Measurements from ENCODE around the gene HDAC5. TPM values are rescaled to one million over a fixed set of nuclear protein-coding genes. Genes with fewer than 3 reads are reported as not detected.
A peak's percentile ranks its signal among the peaks of the same experiment; 100 is the strongest.

Gene HDAC5
- total RNA-seq, 2 experiments from 2014 or later: 24.0 to 24.9 TPM

- no peak for ATAC-seq
- Mint-ChIP-seq H3K27ac (no peak overlapping the region), H3K9me3 (ENCODE audit: insufficient read depth) (no peaks in the 10 kb centered on the region), H3K4me1 (ENCODE audit: low read depth) (peaks cover 5% of the 10 kb centered on the region), H3K36me3 (ENCODE audit: low read depth) (peaks cover 11% of the 10 kb centered on the region), H3K4me3 (no peak overlapping the region), H3K27me3 (ENCODE audit: low read depth) (no peaks in the 10 kb centered on the region)
- DNase-seq: no peak
- ChIA-PET POLR2A (no interaction called here), CTCF (no interaction called here)
These were observed 41.0 kb downstream of the HDAC5 start for GRCh38 chr17:44082256-44082927.

- no peaks in the 10 kb centered on the region for H3K9me3 Mint-ChIP-seq (ENCODE audit: insufficient read depth)
These were observed 41.8 kb downstream of the HDAC5 start for GRCh38 chr17:44081681-44082080.

GRCh38 chr17:44079877-44080821, 43.3 kb downstream of the HDAC5 start:
- no peak overlapping the region for H3K27ac Mint-ChIP-seq
- POLR2A ChIA-PET: no interaction called here
- no peak overlapping the region for H3K4me3 Mint-ChIP-seq
- no peaks in the 10 kb centered on the region for H3K4me1 Mint-ChIP-seq (ENCODE audit: low read depth)
- DNase-seq (no peak), ATAC-seq (no peak)
- no peaks in the 10 kb centered on the region for H3K27me3 Mint-ChIP-seq (ENCODE audit: low read depth)
- CTCF ChIA-PET: no interaction called here
- no peaks in the 10 kb centered on the region for H3K9me3 Mint-ChIP-seq (ENCODE audit: insufficient read depth)
- H3K36me3 Mint-ChIP-seq (ENCODE audit: low read depth): peaks cover 21% of the 10 kb centered on the region

More at GRCh38 chr17:44081681-44082080, 41.8 kb downstream of the HDAC5 start:
- ATAC-seq: no peak
- H3K36me3 Mint-ChIP-seq (ENCODE audit: low read depth): peaks cover 11% of the 10 kb centered on the region
- no peaks in the 10 kb centered on the region for H3K4me1 Mint-ChIP-seq (ENCODE audit: low read depth)
- no peak overlapping the region for H3K4me3 Mint-ChIP-seq
- CTCF ChIA-PET: no interaction called here
- POLR2A ChIA-PET: no interaction called here
- H3K27me3 Mint-ChIP-seq (ENCODE audit: low read depth): no peaks in the 10 kb centered on the region
- no peak overlapping the region for H3K27ac Mint-ChIP-seq
- DNase-seq: no peak

GRCh38 chr17:44078412-44078811, 45.0 kb downstream of the HDAC5 start:
- ATAC-seq: no peak
- POLR2A ChIA-PET: no interaction called here
- H3K36me3 Mint-ChIP-seq (ENCODE audit: low read depth): peaks cover 20% of the 10 kb centered on the region
- DNase-seq: no peak
- no peak overlapping the region for H3K27ac Mint-ChIP-seq
- no peaks in the 10 kb centered on the region for H3K9me3 Mint-ChIP-seq (ENCODE audit: insufficient read depth)
- H3K4me1 Mint-ChIP-seq (ENCODE audit: low read depth): peaks cover 4% of the 10 kb centered on the region
- H3K27me3 Mint-ChIP-seq (ENCODE audit: low read depth): no peaks in the 10 kb centered on the region
- no peak overlapping the region for H3K4me3 Mint-ChIP-seq
- CTCF ChIA-PET: no interaction called here

GRCh38 chr17:44077595-44077909, 45.9 kb downstream of the HDAC5 start:
- no peak overlapping the region for H3K27ac Mint-ChIP-seq
- POLR2A ChIA-PET: interaction anchor here (0.9 kb wide), 1 partner anchor 11 kb away, joined by 3 read pairs; the partner anchor contains the start of gene LSM12

GRCh38 chr17:44076716-44077594, 46.5 kb downstream of the HDAC5 start:
- no peak overlapping the region for H3K4me3 Mint-ChIP-seq
- H3K36me3 Mint-ChIP-seq (ENCODE audit: low read depth): peaks cover 14% of the 10 kb centered on the region
- H3K9me3 Mint-ChIP-seq (ENCODE audit: insufficient read depth): no peaks in the 10 kb centered on the region
- ChIA-PET POLR2A (interaction anchor here (0.9 kb wide), 1 partner anchor 10 kb away, joined by 3 read pairs; the partner anchor contains the start of gene LSM12), CTCF (no interaction called here)
- ATAC-seq (no peak), DNase-seq (no peak)
- H3K4me1 Mint-ChIP-seq (ENCODE audit: low read depth): peaks cover 10% of the 10 kb centered on the region
- peak overlapping the region; percentile 12 for H3K27ac Mint-ChIP-seq
- H3K27me3 Mint-ChIP-seq (ENCODE audit: low read depth): no peaks in the 10 kb centered on the region

More at GRCh38 chr17:44077595-44077909, 45.9 kb downstream of the HDAC5 start:
- H3K36me3 Mint-ChIP-seq (ENCODE audit: low read depth): peaks cover 19% of the 10 kb centered on the region
- peaks cover 8% of the 10 kb centered on the region for H3K4me1 Mint-ChIP-seq (ENCODE audit: low read depth)
- DNase-seq: no peak
- H3K9me3 Mint-ChIP-seq (ENCODE audit: insufficient read depth): no peaks in the 10 kb centered on the region
- H3K27me3 Mint-ChIP-seq (ENCODE audit: low read depth): no peaks in the 10 kb centered on the region
- ATAC-seq: no peak
- H3K4me3 Mint-ChIP-seq: no peak overlapping the region
- CTCF ChIA-PET: no interaction called here

- Mint-ChIP-seq H3K27me3 (ENCODE audit: low read depth) (no peaks in the 10 kb centered on the region), H3K27ac (no peak overlapping the region), H3K9me3 (ENCODE audit: insufficient read depth) (no peaks in the 10 kb centered on the region), H3K4me1 (ENCODE audit: low read depth) (peaks cover 19% of the 10 kb centered on the region), H3K4me3 (no peak overlapping the region), H3K36me3 (ENCODE audit: low read depth) (peaks cover 13% of the 10 kb centered on the region)
- ChIA-PET CTCF (interaction anchor here (3.2 kb wide), 1 partner anchor 8 kb away, joined by 13 read pairs; no protein-coding TSS in a partner anchor), POLR2A (interaction anchor here (0.5 kb wide), 1 partner anchor 1133 kb away, joined by 3 read pairs; no protein-coding TSS in a partner anchor)
- no peak for DNase-seq
- ATAC-seq: no peak
These were observed 47.7 kb downstream of the HDAC5 start for GRCh38 chr17:44075598-44076293.

- DNase-seq: no peak
- POLR2A ChIA-PET: interaction anchor here (0.5 to 0.9 kb wide), 2 partner anchors 9 to 1132 kb away, joined by 3 read pairs; no protein-coding TSS in a partner anchor
- H3K27me3 Mint-ChIP-seq (ENCODE audit: low read depth): no peaks in the 10 kb centered on the region
- peaks cover 13% of the 10 kb centered on the region for H3K36me3 Mint-ChIP-seq (ENCODE audit: low read depth)
- H3K4me3 Mint-ChIP-seq: no peak overlapping the region
- no peak overlapping the region for H3K27ac Mint-ChIP-seq
- H3K4me1 Mint-ChIP-seq (ENCODE audit: low read depth): peaks cover 26% of the 10 kb centered on the region
- no peak for ATAC-seq
- H3K9me3 Mint-ChIP-seq (ENCODE audit: insufficient read depth): no peaks in the 10 kb centered on the region
- CTCF ChIA-PET: interaction anchor here (1.0 to 3.2 kb wide), 3 partner anchors 9 to 131 kb away, joined by 3 to 13 read pairs (median 5); no protein-coding TSS in a partner anchor
These were observed 48.5 kb downstream of the HDAC5 start for GRCh38 chr17:44074911-44075285.

GRCh38 chr17:44074231-44074910, 49.1 kb downstream of the HDAC5 start:
- Mint-ChIP-seq H3K4me1 (ENCODE audit: low read depth) (peaks cover 28% of the 10 kb centered on the region), H3K36me3 (ENCODE audit: low read depth) (peaks cover 13% of the 10 kb centered on the region), H3K27me3 (ENCODE audit: low read depth) (no peaks in the 10 kb centered on the region), H3K9me3 (ENCODE audit: insufficient read depth) (no peaks in the 10 kb centered on the region), H3K4me3 (no peak overlapping the region), H3K27ac (no peak overlapping the region)
- DNase-seq (no peak), ATAC-seq (no peak)
- ChIA-PET CTCF (interaction anchor here (1.0 to 3.2 kb wide), 3 partner anchors 10 to 130 kb away, joined by 3 to 13 read pairs (median 5); no protein-coding TSS in a partner anchor), POLR2A (interaction anchor here (0.9 kb wide), 1 partner anchor 8 kb away, joined by 3 read pairs; no protein-coding TSS in a partner anchor)

- CTCF ChIA-PET: interaction anchor here (0.6 kb wide), 1 partner anchor 44 kb away, joined by 3 read pairs; no protein-coding TSS in a partner anchor
These were observed 51.7 kb downstream of the HDAC5 start for GRCh38 chr17:44071772-44072171.

More at GRCh38 chr17:44071772-44072171, 51.7 kb downstream of the HDAC5 start:
- DNase-seq (no peak), ATAC-seq (no peak)
- Mint-ChIP-seq H3K4me1 (ENCODE audit: low read depth) (peaks cover 35% of the 10 kb centered on the region), H3K4me3 (peak overlapping the region; percentile 91), H3K9me3 (ENCODE audit: insufficient read depth) (no peaks in the 10 kb centered on the region), H3K27me3 (ENCODE audit: low read depth) (no peaks in the 10 kb centered on the region), H3K36me3 (ENCODE audit: low read depth) (peaks cover 13% of the 10 kb centered on the region), H3K27ac (peak overlapping the region; percentile 76)
- POLR2A ChIA-PET: interaction anchor here (0.7 to 1.0 kb wide), 2 partner anchors 35 to 60 kb away, joined by 3 to 4 read pairs; no protein-coding TSS in a partner anchor
